Ishikawa (cell line): ENCODE data around the gene NPIPA8.
"Not testable (repeated sequence)": the region's sequence is repeated elsewhere in the genome, so short reads cannot be mapped to it uniquely, and the experiment has no call there.

ENCODE experiments used
- CEBPB ChIP-seq: IDR thresholded peaks from 2 replicates; pipeline ENCODE4 v1.6.1; 2012
- YY1 ChIP-seq: IDR thresholded peaks from 2 replicates; pipeline ENCODE4 v1.6.1; 2012; ENCODE audit warnings: low read depth
- TF ChIP-seq, protein P1 (sequence below): IDR thresholded peaks from 2 replicates; pipeline ENCODE4 v1.6.1; 2012; ENCODE audit warnings: low read depth, mild to moderate bottlenecking

NPIPA8 gene

GRCh38 chr16:18336636-18337035, at the start of gene NPIPA8:
NPIPA8 (minus strand) TSS chr16:18336736; CDS start chr16:18332662, 4,074 bp downstream.
- TF ChIP-seq, protein P1, sequence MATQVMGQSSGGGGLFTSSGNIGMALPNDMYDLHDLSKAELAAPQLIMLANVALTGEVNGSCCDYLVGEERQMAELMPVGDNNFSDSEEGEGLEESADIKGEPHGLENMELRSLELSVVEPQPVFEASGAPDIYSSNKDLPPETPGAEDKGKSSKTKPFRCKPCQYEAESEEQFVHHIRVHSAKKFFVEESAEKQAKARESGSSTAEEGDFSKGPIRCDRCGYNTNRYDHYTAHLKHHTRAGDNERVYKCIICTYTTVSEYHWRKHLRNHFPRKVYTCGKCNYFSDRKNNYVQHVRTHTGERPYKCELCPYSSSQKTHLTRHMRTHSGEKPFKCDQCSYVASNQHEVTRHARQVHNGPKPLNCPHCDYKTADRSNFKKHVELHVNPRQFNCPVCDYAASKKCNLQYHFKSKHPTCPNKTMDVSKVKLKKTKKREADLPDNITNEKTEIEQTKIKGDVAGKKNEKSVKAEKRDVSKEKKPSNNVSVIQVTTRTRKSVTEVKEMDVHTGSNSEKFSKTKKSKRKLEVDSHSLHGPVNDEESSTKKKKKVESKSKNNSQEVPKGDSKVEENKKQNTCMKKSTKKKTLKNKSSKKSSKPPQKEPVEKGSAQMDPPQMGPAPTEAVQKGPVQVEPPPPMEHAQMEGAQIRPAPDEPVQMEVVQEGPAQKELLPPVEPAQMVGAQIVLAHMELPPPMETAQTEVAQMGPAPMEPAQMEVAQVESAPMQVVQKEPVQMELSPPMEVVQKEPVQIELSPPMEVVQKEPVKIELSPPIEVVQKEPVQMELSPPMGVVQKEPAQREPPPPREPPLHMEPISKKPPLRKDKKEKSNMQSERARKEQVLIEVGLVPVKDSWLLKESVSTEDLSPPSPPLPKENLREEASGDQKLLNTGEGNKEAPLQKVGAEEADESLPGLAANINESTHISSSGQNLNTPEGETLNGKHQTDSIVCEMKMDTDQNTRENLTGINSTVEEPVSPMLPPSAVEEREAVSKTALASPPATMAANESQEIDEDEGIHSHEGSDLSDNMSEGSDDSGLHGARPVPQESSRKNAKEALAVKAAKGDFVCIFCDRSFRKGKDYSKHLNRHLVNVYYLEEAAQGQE = not testable (repeated sequence)
- TF ChIP-seq YY1, CEBPB: not testable (repeated sequence)
